GM11168 (cell line): ENCODE data around the gene AP5B1.

ENCODE experiments used
- in situ Hi-C: fragments of 300-500 bp; cut with MboI; formaldehyde crosslinking; loops from one replicate; pipeline ENCODE4 v1.12.0; 2022; ENCODE audit warnings: low sequenced_read_pairs; ENCODE audit not compliant: unreplicated experiment

AP5B1 gene

GRCh38 chr11:65787649-65788622 is 7.2 kb upstream of the AP5B1 start:
- in situ Hi-C loops = no loop called here

- in situ Hi-C loops = no loop called here
Observed at GRCh38 chr11:65786786-65787636, 6.2 kb upstream of the AP5B1 start, which contains the start of gene OVOL1. Gene OVOL1, plus strand, starts transcription at chr11:65787063. Its CDS starts 311 bp downstream, at chr11:65787374.

GRCh38 chr11:65786008-65786785 is 5.4 kb upstream of the AP5B1 start:
- in situ Hi-C loops = no loop called here

GRCh38 chr11:65785319-65786007 is 4.7 kb upstream of the AP5B1 start:
- in situ Hi-C loops = no loop called here

- in situ Hi-C loops = loop anchor here (5.0 kb wide), 1 partner anchor 34 kb away; no protein-coding TSS in a partner anchor
Observed at GRCh38 chr11:65782816-65783228, 2.0 kb upstream of the AP5B1 start.

- in situ Hi-C loops = loop anchor here (5.0 kb wide), 1 partner anchor 35 kb away; no protein-coding TSS in a partner anchor
Observed at GRCh38 chr11:65781962-65782815, 1.4 kb upstream of the AP5B1 start.

GRCh38 chr11:65781152-65781961 is 581 bp upstream of the AP5B1 start:
- in situ Hi-C loops = loop anchor here (5.0 kb wide), 1 partner anchor 36 kb away; no protein-coding TSS in a partner anchor

- in situ Hi-C loops = loop anchor here (5.0 kb wide), 1 partner anchor 37 kb away; no protein-coding TSS in a partner anchor
Observed at GRCh38 chr11:65779919-65780769, 632 bp downstream of the AP5B1 start.

GRCh38 chr11:65779669-65779918 is 1.2 kb downstream of the AP5B1 start:
- in situ Hi-C loops = no loop called here

GRCh38 chr11:65778901-65779668 is 1.7 kb downstream of the AP5B1 start:
- in situ Hi-C loops = no loop called here

- in situ Hi-C loops = no loop called here
Observed at GRCh38 chr11:65778431-65778900, 2.3 kb downstream of the AP5B1 start.

GRCh38 chr11:65777821-65778361 is 2.9 kb downstream of the AP5B1 start:
- in situ Hi-C loops = no loop called here

- in situ Hi-C loops = no loop called here
Observed at GRCh38 chr11:65777241-65777640, 3.5 kb downstream of the AP5B1 start.

GRCh38 chr11:65776710-65777141 is 4.0 kb downstream of the AP5B1 start:
- in situ Hi-C loops = no loop called here

- in situ Hi-C loops = no loop called here
Observed at GRCh38 chr11:65776196-65776595, 4.6 kb downstream of the AP5B1 start.
